ENCODE data around the gene SNAPC5.

SNAPC5 gene

GRCh38 chr15:66452971-66453580 is 44.5 kb downstream of the SNAPC5 start:
- DNase-seq: no peak

GRCh38 chr15:66452420-66452819 is 45.1 kb downstream of the SNAPC5 start:
- no peak for DNase-seq

Data from NCI-H1930 (cell line).